Chondrocyte (in vitro differentiated cells): ENCODE measurements around the gene GABBR2. TPM values are rescaled to one million over a fixed set of nuclear protein-coding genes. Genes with fewer than 3 reads are reported as not detected.

ENCODE experiments used
- DNase-seq: peaks from one replicate; pipeline ENCODE4 v3.0.0; 2021; ENCODE audit warnings: mixed read lengths, low spot score
- H3K27ac Mint-ChIP-seq: one replicate; pipeline ENCODE4 v1.8.0; 2021; ENCODE audit warnings: mild to moderate bottlenecking, moderate library complexity, mixed read lengths; ENCODE audit not compliant: unreplicated experiment
- H3K27me3 Mint-ChIP-seq: 2 replicates; pipeline ENCODE4 v1.8.0; 2021; ENCODE audit warnings: low read depth, mixed read lengths
- H3K36me3 Mint-ChIP-seq: 2 replicates; pipeline ENCODE4 v1.8.0; 2021; ENCODE audit warnings: low read depth, mixed read lengths
- H3K4me1 Mint-ChIP-seq: 2 replicates; pipeline ENCODE4 v1.8.0; 2021; ENCODE audit warnings: low read depth, mild to moderate bottlenecking, mixed read lengths
- H3K4me3 Mint-ChIP-seq: one replicate; pipeline ENCODE4 v1.8.0; 2021; ENCODE audit warnings: mild to moderate bottlenecking, moderate library complexity, mixed read lengths; ENCODE audit not compliant: unreplicated experiment
- H3K9me3 Mint-ChIP-seq: 2 replicates; pipeline ENCODE4 v1.8.0; 2021; ENCODE audit warnings: low read depth, mixed read lengths
- CTCF ChIP-seq: fragments of 200-600 bp; sonication (generic); IDR thresholded peaks from 2 replicates; pipeline ENCODE4 v1.5.0; 2021; ENCODE audit warnings: antibody characterized with exemption, mild to moderate bottlenecking, moderate library complexity
- total RNA-seq: library from RNA; stranded (reverse); gene quantifications from 3 replicates; pipeline ENCODE4 v1.2.1, GENCODE V29; 2021

The GABBR2 gene
- total RNA-seq, 1 donor from 2014 or later = 0.12 TPM

- Mint-ChIP-seq H3K4me1 (no peaks in the 10 kb centered on the region), H3K36me3 (no peaks in the 10 kb centered on the region), H3K9me3 (no peaks in the 10 kb centered on the region), H3K27ac (no peak overlapping the region), H3K27me3 (peaks cover 35% of the 10 kb centered on the region), H3K4me3 (no peak overlapping the region)
- no peak for DNase-seq
- TF ChIP-seq CTCF = no peak
Measured at GRCh38 chr9:98565152-98566135, 143.3 kb downstream of the GABBR2 start.

GRCh38 chr9:98564714-98565113 lies 144.0 kb downstream of the GABBR2 start:
- H3K4me3 Mint-ChIP-seq = no peak overlapping the region
- H3K4me1 Mint-ChIP-seq = peaks cover 2% of the 10 kb centered on the region
- no peaks in the 10 kb centered on the region for H3K9me3 Mint-ChIP-seq
- no peak overlapping the region for H3K27ac Mint-ChIP-seq
- no peaks in the 10 kb centered on the region for H3K36me3 Mint-ChIP-seq
- H3K27me3 Mint-ChIP-seq = peaks cover 35% of the 10 kb centered on the region
- no peak for DNase-seq
- no peak for TF ChIP-seq CTCF

GRCh38 chr9:98563988-98564387 lies 144.7 kb downstream of the GABBR2 start:
- peaks cover 3% of the 10 kb centered on the region for H3K4me1 Mint-ChIP-seq
- DNase-seq = no peak
- H3K36me3 Mint-ChIP-seq = no peaks in the 10 kb centered on the region
- no peak overlapping the region for H3K27ac Mint-ChIP-seq
- no peak overlapping the region for H3K4me3 Mint-ChIP-seq
- H3K9me3 Mint-ChIP-seq = no peaks in the 10 kb centered on the region
- peaks cover 31% of the 10 kb centered on the region for H3K27me3 Mint-ChIP-seq
- no peak for TF ChIP-seq CTCF

- Mint-ChIP-seq H3K36me3 (no peaks in the 10 kb centered on the region), H3K4me3 (no peak overlapping the region), H3K9me3 (no peaks in the 10 kb centered on the region), H3K27me3 (peaks cover 27% of the 10 kb centered on the region), H3K4me1 (peaks cover 3% of the 10 kb centered on the region), H3K27ac (no peak overlapping the region)
- TF ChIP-seq CTCF = no peak
- DNase-seq = no peak
Measured at GRCh38 chr9:98563212-98563907, 145.4 kb downstream of the GABBR2 start.

GRCh38 chr9:98559561-98559960 lies 149.2 kb downstream of the GABBR2 start:
- Mint-ChIP-seq H3K27me3 (peaks cover 30% of the 10 kb centered on the region), H3K36me3 (no peaks in the 10 kb centered on the region), H3K4me3 (no peak overlapping the region), H3K27ac (no peak overlapping the region), H3K9me3 (no peaks in the 10 kb centered on the region), H3K4me1 (peaks cover 3% of the 10 kb centered on the region)
- no peak for TF ChIP-seq CTCF
- DNase-seq = no peak
